SU-DHL-6 (cell line): ENCODE results near the gene WSCD1.

Experiments
- H2AFZ ChIP-seq: fragments of 200-600 bp; sonication (generic); 2 replicates; pipeline ENCODE4 v1.6.1; 2014; ENCODE audit warnings: low read depth, mild to moderate bottlenecking, moderate library complexity, mixed read lengths, antibody characterized with exemption, low read length; ENCODE audit not compliant: severe bottlenecking
- H3F3A ChIP-seq: fragments of 200-600 bp; shearing (Covaris generic); 2 replicates; pipeline ENCODE4 v1.6.0; 2016; ENCODE audit warnings: antibody characterized with exemption, mild to moderate bottlenecking; ENCODE audit not compliant: insufficient read depth
- H3K27ac ChIP-seq: fragments of 200-600 bp; sonication (generic); 2 replicates; pipeline ENCODE4 v1.5.1; 2016; ENCODE audit warnings: low read depth, mild to moderate bottlenecking, low read length, moderate library complexity, mixed read lengths
- H3K27me3 ChIP-seq: fragments of 200-600 bp; sonication (generic), shearing (Covaris generic); 2 replicates; pipeline ENCODE4 v1.6.0; 2014; ENCODE audit warnings: mild to moderate bottlenecking, low read length
- H3K36me3 ChIP-seq: fragments of 200-600 bp; sonication (generic); 2 replicates; pipeline ENCODE4 v1.6.1; 2014; ENCODE audit warnings: mild to moderate bottlenecking, low read length, mixed read lengths
- H3K4me2 ChIP-seq: fragments of 300-600, 200-600 bp; shearing (Covaris generic), sonication (generic); 2 replicates; pipeline ENCODE4 v1.6.0; 2014; ENCODE audit warnings: low read length, low read depth, mild to moderate bottlenecking; ENCODE audit not compliant: poor library complexity, severe bottlenecking
- H3K4me3 ChIP-seq: fragments of 200-600 bp; sonication (generic); 2 replicates; pipeline ENCODE4 v1.5.1; 2014; ENCODE audit warnings: antibody characterized with exemption, low read length, mild to moderate bottlenecking, mixed read lengths; ENCODE audit not compliant: insufficient read depth, poor library complexity, severe bottlenecking
- H3K79me2 ChIP-seq: fragments of 200-600 bp; sonication (generic); 2 replicates; pipeline ENCODE4 v1.6.1; 2014; ENCODE audit warnings: mild to moderate bottlenecking, low read length, moderate library complexity; ENCODE audit not compliant: insufficient read depth
- H3K9ac ChIP-seq: fragments of 200-600 bp; sonication (generic); 2 replicates; pipeline ENCODE4 v1.7.0; 2014; ENCODE audit warnings: mild to moderate bottlenecking, low read length
- H3K9me2 ChIP-seq: fragments of 200-600 bp; sonication (generic); replicated peaks from 2 replicates; pipeline ENCODE4 v1.6.1; 2014; ENCODE audit warnings: low read length; ENCODE audit not compliant: insufficient read depth
- H3K9me3 ChIP-seq: fragments of 200-600 bp; sonication (generic); 2 replicates; pipeline ENCODE4 v1.6.1; 2014; ENCODE audit warnings: low read length, mixed read lengths; ENCODE audit not compliant: insufficient read depth
- H4K20me1 ChIP-seq: fragments of 200-600 bp; sonication (generic); 2 replicates; pipeline ENCODE4 v1.6.1; 2014; ENCODE audit warnings: low read depth, mild to moderate bottlenecking, antibody characterized with exemption, low read length, moderate library complexity, mixed read lengths
- EZH2phosphoT487 ChIP-seq: fragments of 200-600 bp; sonication (generic), shearing (Covaris generic); conservative IDR thresholded peaks from 2 replicates; pipeline ENCODE4 v1.6.1; 2018; ENCODE audit warnings: mild to moderate bottlenecking, antibody characterized with exemption, low read length, moderate library complexity, mixed read lengths
- TF ChIP-seq, protein P1 (sequence below): fragments of 200-600 bp; sonication (generic); IDR thresholded peaks from one replicate; pipeline ENCODE4 v1.5.1; 2017; ENCODE audit warnings: antibody characterized with exemption, mild to moderate bottlenecking, low read length, moderate library complexity; ENCODE audit not compliant: insufficient read depth, poor library complexity, severe bottlenecking

Gene WSCD1

DNA sequence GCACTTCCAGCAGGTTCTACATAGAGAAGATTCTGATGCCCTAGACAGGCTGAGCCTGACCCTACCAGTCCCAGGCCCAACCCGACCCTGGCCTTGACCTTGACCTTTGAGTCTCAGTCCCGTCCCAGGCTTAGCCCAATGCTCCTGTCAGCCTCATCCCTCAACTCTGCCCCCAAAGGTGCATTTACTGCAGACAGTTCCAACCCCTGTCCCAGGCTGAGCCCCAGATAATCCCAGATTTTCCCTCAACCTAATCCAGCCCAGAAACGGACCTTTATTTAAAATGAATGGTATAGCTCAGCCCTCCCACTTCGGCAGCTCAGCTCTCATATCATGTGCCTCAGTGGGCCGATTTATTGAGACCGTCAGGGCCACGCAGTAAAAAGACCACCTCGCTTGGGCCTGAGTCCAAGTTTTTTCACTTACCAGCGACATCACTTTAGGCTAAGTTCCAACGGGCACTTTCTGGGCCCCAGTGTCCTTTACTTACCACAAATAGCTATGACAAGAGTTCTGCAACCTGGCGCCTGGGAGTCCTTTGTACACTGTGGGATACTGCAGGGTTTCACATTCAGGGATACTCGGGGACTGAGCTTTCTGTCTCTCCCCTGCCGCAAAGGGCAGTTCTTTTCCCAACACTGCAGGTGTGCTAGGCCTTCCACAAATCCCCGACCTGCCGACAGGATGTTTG is 89.5 kb downstream of the WSCD1 start:
- Histone ChIP-seq H3F3A (no peaks in the 10 kb centered on the region), H3K79me2 (no peaks in the 10 kb centered on the region), H3K36me3 (no peaks in the 10 kb centered on the region), H3K9me2 (no peaks in the 10 kb centered on the region), H4K20me1 (no peaks in the 10 kb centered on the region), H3K9ac (no peak overlapping the region), H2AFZ (no peak overlapping the region), H3K27ac (no peak overlapping the region), H3K4me3 (no peak overlapping the region), H3K4me2 (no peak overlapping the region), H3K27me3 (no peaks in the 10 kb centered on the region), H3K9me3 (no peaks in the 10 kb centered on the region)
- TF ChIP-seq, protein P1, sequence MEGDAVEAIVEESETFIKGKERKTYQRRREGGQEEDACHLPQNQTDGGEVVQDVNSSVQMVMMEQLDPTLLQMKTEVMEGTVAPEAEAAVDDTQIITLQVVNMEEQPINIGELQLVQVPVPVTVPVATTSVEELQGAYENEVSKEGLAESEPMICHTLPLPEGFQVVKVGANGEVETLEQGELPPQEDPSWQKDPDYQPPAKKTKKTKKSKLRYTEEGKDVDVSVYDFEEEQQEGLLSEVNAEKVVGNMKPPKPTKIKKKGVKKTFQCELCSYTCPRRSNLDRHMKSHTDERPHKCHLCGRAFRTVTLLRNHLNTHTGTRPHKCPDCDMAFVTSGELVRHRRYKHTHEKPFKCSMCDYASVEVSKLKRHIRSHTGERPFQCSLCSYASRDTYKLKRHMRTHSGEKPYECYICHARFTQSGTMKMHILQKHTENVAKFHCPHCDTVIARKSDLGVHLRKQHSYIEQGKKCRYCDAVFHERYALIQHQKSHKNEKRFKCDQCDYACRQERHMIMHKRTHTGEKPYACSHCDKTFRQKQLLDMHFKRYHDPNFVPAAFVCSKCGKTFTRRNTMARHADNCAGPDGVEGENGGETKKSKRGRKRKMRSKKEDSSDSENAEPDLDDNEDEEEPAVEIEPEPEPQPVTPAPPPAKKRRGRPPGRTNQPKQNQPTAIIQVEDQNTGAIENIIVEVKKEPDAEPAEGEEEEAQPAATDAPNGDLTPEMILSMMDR, result no peak
- no peak for TF ChIP-seq EZH2phosphoT487

DNA sequence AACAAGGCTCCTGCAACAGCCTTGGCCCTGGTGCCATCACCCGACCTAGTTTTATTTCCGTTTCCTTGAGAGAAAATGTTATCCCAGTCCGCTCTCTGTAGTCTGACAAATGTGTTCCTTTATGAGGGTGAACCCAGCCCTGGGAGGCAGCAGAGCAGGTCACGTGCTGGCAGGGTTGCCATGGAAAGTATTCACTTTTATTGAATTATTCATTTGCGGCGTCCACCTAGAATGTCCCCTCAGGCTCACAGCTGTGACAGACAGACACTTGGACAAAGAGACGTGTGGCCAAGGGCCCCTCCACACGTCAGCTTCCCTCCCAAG is 90.0 kb downstream of the WSCD1 start:
- Histone ChIP-seq H3F3A (no peaks in the 10 kb centered on the region), H4K20me1 (no peaks in the 10 kb centered on the region), H3K9me2 (no peaks in the 10 kb centered on the region), H3K4me3 (no peak overlapping the region), H3K36me3 (no peaks in the 10 kb centered on the region), H3K9ac (no peak overlapping the region), H3K27me3 (no peaks in the 10 kb centered on the region), H3K9me3 (no peaks in the 10 kb centered on the region), H3K79me2 (no peaks in the 10 kb centered on the region), H3K27ac (no peak overlapping the region), H3K4me2 (no peak overlapping the region), H2AFZ (no peak overlapping the region)
- no peak for TF ChIP-seq EZH2phosphoT487
- TF ChIP-seq, protein P1, result no peak

DNA sequence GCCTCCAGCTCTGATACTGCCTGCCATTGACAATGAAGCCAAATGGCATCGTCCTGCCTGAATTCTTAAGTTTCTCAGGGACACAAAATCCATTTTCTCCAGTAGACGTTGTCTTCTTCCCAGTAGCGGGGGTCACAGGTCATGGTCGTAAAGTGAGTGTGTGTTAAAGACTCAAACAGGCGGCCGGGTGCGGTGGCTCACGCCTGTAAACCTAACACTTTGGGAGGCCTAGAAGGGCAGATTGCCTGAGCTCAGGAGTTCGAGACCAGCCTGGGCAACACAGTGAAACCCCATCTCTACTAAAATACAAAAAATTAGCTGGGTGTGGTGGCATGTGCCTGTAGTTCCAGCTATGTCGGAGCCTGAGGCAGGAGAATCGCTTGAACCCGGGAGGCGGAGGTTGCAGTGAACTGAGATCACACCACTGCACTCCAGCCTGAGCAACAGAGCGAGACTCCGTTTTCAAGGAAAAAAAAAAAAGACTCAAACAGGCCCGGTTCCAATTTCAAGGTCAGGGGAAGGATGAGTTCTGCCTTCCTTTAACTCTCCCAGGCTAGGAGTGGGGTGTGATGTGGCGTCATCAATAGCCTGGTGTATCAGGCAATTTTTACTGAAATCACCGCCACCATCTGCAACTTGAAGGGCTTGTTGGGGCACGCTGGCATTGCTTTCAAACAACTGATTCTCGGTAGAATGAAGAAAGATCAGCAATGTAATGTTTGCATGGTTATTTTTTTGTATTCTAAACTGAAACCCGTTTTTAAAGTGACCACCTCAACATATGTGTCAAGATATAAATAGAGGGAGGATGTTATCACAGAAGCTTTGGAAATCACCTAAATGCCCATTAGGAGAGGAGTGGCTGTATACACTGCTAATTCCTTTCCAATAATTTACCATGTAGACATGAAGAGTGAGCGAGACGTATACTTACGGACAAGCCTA is 91.0 kb downstream of the WSCD1 start:
- Histone ChIP-seq H3K9me2 (no peaks in the 10 kb centered on the region), H4K20me1 (no peaks in the 10 kb centered on the region), H3K79me2 (no peaks in the 10 kb centered on the region), H3K36me3 (no peaks in the 10 kb centered on the region), H2AFZ (no peak overlapping the region), H3K27me3 (no peaks in the 10 kb centered on the region), H3K9me3 (no peaks in the 10 kb centered on the region), H3K9ac (no peak overlapping the region), H3K4me3 (no peak overlapping the region), H3K4me2 (no peak overlapping the region), H3F3A (no peaks in the 10 kb centered on the region), H3K27ac (no peak overlapping the region)
- TF ChIP-seq, protein P1, result no peak
- no peak for TF ChIP-seq EZH2phosphoT487
